ENCODE results near the gene GPATCH1. TPM values are rescaled to one million over a fixed set of nuclear protein-coding genes. Genes with fewer than 3 reads are reported as not detected.

GPATCH1 gene
- total and polyA plus RNA-seq, 2 of the 13 experiments (the other 11 are each of a cell fraction or from before 2014, with no cell fraction given), result 6.8 to 6.9 TPM

- TF ChIP-seq CTCF (CRISPR knock-in tag; IDR thresholded peaks at IDR 0.05), result no peak
- no peak for TF ChIP-seq NR2F6 (IDR thresholded peaks at IDR 0.05)
- peak; percentile 30; the same call in 1 of the 2 replicates for TF ChIP-seq NR2F6 (CRISPR knock-in tag; IDR thresholded peaks at IDR 0.05)
- no peak for TF ChIP-seq CREB3 (CRISPR knock-in tag; IDR thresholded peaks at IDR 0.05)
- no peak for TF ChIP-seq PAWR (CRISPR knock-in tag; IDR thresholded peaks at IDR 0.05; ENCODE audit: borderline replicate concordance)
- no peak for TF ChIP-seq ZNF660 (CRISPR knock-in tag; IDR thresholded peaks at IDR 0.05; ENCODE audit: borderline replicate concordance, low read depth)
- 0 out of 2 replicates have a peak, but pooled peaks have one; percentile 23 for TF ChIP-seq PITX1 (CRISPR knock-in tag; IDR thresholded peaks at IDR 0.05)
- peak; percentile 51; the same call in 1 of the 2 replicates for TF ChIP-seq ZNF770 (CRISPR knock-in tag; IDR thresholded peaks at IDR 0.05)
- TF ChIP-seq ZFX (CRISPR knock-in tag; IDR thresholded peaks at IDR 0.05; ENCODE audit: low read depth), result no peak
- peak in 1 of 2 experiments; percentile 51; a peak in 1 of 4 replicates for TF ChIP-seq EP300 (IDR thresholded peaks at IDR 0.05; ENCODE audit: low read depth in 2 of 2, low read length in 2 of 2)
- no peak for TF ChIP-seq EP300 (CRISPR knock-in tag; IDR thresholded peaks at IDR 0.05; ENCODE audit: borderline replicate concordance)
- TF ChIP-seq CREBL2 (CRISPR knock-in tag; IDR thresholded peaks at IDR 0.05; ENCODE audit: borderline replicate concordance), result no peak
- TF ChIP-seq FOXC1 (CRISPR knock-in tag; IDR thresholded peaks at IDR 0.05; ENCODE audit: borderline replicate concordance), result no peak
- TF ChIP-seq MBNL3 (CRISPR knock-in tag; conservative IDR thresholded peaks at IDR 0.05), result no peak
- no peak for TF ChIP-seq ZNF17 (CRISPR knock-in tag; IDR thresholded peaks at IDR 0.05)
- TF ChIP-seq ZNF30 (CRISPR knock-in tag; IDR thresholded peaks at IDR 0.05), result no peak
- no peak for TF ChIP-seq ZBTB37 (CRISPR knock-in tag; IDR thresholded peaks at IDR 0.05)
- TF ChIP-seq ARNTL (CRISPR knock-in tag; IDR thresholded peaks at IDR 0.05), result no peak
- no peak for TF ChIP-seq SMAD1 (CRISPR knock-in tag; IDR thresholded peaks at IDR 0.05; ENCODE audit: borderline replicate concordance, low read depth)
- TF ChIP-seq POGZ (CRISPR knock-in tag; IDR thresholded peaks at IDR 0.05), result peak; percentile 24; the same call in 1 of the 2 replicates
- no peak for TF ChIP-seq ZNF577 (CRISPR knock-in tag; IDR thresholded peaks at IDR 0.05; ENCODE audit: borderline replicate concordance, low read depth)
- peak; percentile 52; the same call in 1 of the 2 replicates for TF ChIP-seq FOSL2 (CRISPR knock-in tag; IDR thresholded peaks at IDR 0.05)
- no peak for TF ChIP-seq ZBTB3 (CRISPR knock-in tag; IDR thresholded peaks at IDR 0.05; ENCODE audit: borderline replicate concordance, low read depth)
- TF ChIP-seq TBX2 (CRISPR knock-in tag; IDR thresholded peaks at IDR 0.05; ENCODE audit: borderline replicate concordance), result peak; percentile 61; the same call in 1 of the 2 replicates
Observed at GRCh38 chr19:33052352-33052972, 28.5 kb upstream of the GPATCH1 start (continued).
